Hematopoietic multipotent progenitor cell treated with erythropoietin and hydrocortisone succinate and interleukin-3 and kit ligand, for 6 days (in vitro differentiated cells): ENCODE measurements around the gene DYNC1LI1.

Experiments
- DNase-seq: peaks from one replicate; pipeline ENCODE4 v3.0.0-alpha.2; 2015

DYNC1LI1 gene

GRCh38 chr3:32570421-32571191, at the start of gene DYNC1LI1:
DYNC1LI1 (minus strand) TSS chr3:32570858; CDS start chr3:32570770, 88 bp downstream.
- peak; percentile 95 for DNase-seq

- DNase-seq: no peak
Measured at GRCh38 chr3:32619395-32619794, 48.7 kb upstream of the DYNC1LI1 start.

- DNase-seq: no peak
Measured at GRCh38 chr3:32616267-32616962, 45.8 kb upstream of the DYNC1LI1 start.

GRCh38 chr3:32614956-32615355, 44.3 kb upstream of the DYNC1LI1 start:
- no peak for DNase-seq

GRCh38 chr3:32613183-32613582, 42.5 kb upstream of the DYNC1LI1 start:
- DNase-seq: no peak

GRCh38 chr3:32612547-32612946, 41.9 kb upstream of the DYNC1LI1 start:
- no peak for DNase-seq

GRCh38 chr3:32607522-32607921, 36.9 kb upstream of the DYNC1LI1 start:
- no peak for DNase-seq

GRCh38 chr3:32606960-32607359, 36.3 kb upstream of the DYNC1LI1 start:
- no peak for DNase-seq

- no peak for DNase-seq
Measured at GRCh38 chr3:32606277-32606676, 35.6 kb upstream of the DYNC1LI1 start.

GRCh38 chr3:32603064-32603463, 32.4 kb upstream of the DYNC1LI1 start:
- no peak for DNase-seq

GRCh38 chr3:32602206-32602605, 31.5 kb upstream of the DYNC1LI1 start:
- DNase-seq: no peak

- DNase-seq: no peak
Measured at GRCh38 chr3:32601722-32602121, 31.1 kb upstream of the DYNC1LI1 start.

GRCh38 chr3:32597656-32598055, 27.0 kb upstream of the DYNC1LI1 start:
- peak; percentile 51 for DNase-seq

GRCh38 chr3:32596909-32597369, 26.3 kb upstream of the DYNC1LI1 start:
- peak; percentile 66 for DNase-seq

GRCh38 chr3:32596282-32596908, 25.7 kb upstream of the DYNC1LI1 start:
- DNase-seq: peak; percentile 83

GRCh38 chr3:32595323-32595722, 24.7 kb upstream of the DYNC1LI1 start:
- no peak for DNase-seq

- DNase-seq: no peak
Measured at GRCh38 chr3:32593903-32594525, 23.4 kb upstream of the DYNC1LI1 start.

- no peak for DNase-seq
Measured at GRCh38 chr3:32592696-32593353, 22.2 kb upstream of the DYNC1LI1 start.

- DNase-seq: no peak
Measured at GRCh38 chr3:32592011-32592410, 21.4 kb upstream of the DYNC1LI1 start.

- no peak for DNase-seq
Measured at GRCh38 chr3:32591186-32591585, 20.5 kb upstream of the DYNC1LI1 start.

GRCh38 chr3:32586356-32586755, 15.7 kb upstream of the DYNC1LI1 start:
- no peak for DNase-seq

- peak; percentile 96 for DNase-seq
Measured at GRCh38 chr3:32584660-32585059, 14.0 kb upstream of the DYNC1LI1 start.

- DNase-seq: no peak
Measured at GRCh38 chr3:32583708-32584107, 13.1 kb upstream of the DYNC1LI1 start.
